Heart left ventricle (tissue), 13 donors: ENCODE data around the gene SH2D7.

Source experiments
- POLR2A ChIP-seq, 2 donors: fragments of 450-650 bp; IDR thresholded peaks; one replicate each; pipeline ENCODE4 v1.6.1; 2017; ENCODE audit warnings: antibody characterized with exemption in 2 of 2, mild to moderate bottlenecking in 2 of 2, moderate library complexity in 2 of 2
- TF ChIP-seq, protein P1 (sequence below), 12 donors: fragments of 200-600 bp; sonication (generic) in 4 of 12; IDR thresholded peaks; one replicate each; pipeline versions ENCODE4 v1.5.0 to v1.8.0; 2018 to 2022; ENCODE audit warnings: antibody characterized with exemption in 12 of 12, mild to moderate bottlenecking in 5 of 12
- donor health status: ischemic (EF 13 %, LVEDD 7.1; RV severe dilation, severe dysfunction).
- donor health status: DM: no; HTN: yes; CAD: no.
- donor health status: DM: no; HTN: no; CAD: no.
- donor health status: ischemic (EF 25% LVEDD 6.9; RV normal size, moderate dysfunction).
- donor health status: ischemic (EF 25% LVEDD 5.7; RV mildly dilated, moderate dysfunction).
- donor health status: ischemic (EF 35%, LVEDD 5.7; RV mildly dilated, moderate dysfunction).
- donor health status: nonischemic (EF 11% LVEDD 7.7; RV severe dilation, severe dysfunction).
- donor health status: DM: yes; HTN: yes; CAD: no.
- donor health status: PGD.
- donor health status: ischemic (EF 29% LVEDD 5.4; RV normal size, mild dysfunction).
- donor health status: nonischemic (EF 23%, LVEDD 6.1; RV moderate dilation, normal function).

DNA sequence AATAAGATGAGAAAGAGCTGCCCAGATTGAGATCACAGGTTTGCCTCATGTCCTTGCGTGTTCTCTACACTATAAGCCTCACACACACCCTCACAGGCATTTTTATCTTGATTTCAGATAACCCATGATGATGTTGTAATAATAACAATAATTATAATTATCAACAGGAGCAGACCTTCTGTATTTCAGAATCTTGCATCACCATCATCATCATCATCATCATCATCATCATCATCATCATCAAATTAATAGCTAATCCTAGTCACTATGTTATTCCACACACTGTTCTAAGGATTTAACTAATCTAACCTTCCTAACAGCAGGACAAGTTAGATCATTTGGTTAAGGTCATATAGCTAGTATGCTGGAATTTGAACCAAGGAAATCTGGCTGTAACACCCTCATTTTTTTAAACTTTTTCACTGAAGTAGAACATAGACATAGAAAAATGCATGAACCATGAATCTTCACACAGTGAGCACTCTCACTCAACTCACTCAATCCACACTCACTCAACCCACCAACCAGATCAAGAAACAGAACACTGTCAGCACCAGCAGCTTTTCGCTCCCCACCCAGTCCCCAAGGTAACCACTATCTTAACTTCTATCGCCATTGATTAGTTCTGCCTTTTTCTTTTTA is 1.8 kb upstream of the SH2D7 start:
- TF ChIP-seq, protein P1, sequence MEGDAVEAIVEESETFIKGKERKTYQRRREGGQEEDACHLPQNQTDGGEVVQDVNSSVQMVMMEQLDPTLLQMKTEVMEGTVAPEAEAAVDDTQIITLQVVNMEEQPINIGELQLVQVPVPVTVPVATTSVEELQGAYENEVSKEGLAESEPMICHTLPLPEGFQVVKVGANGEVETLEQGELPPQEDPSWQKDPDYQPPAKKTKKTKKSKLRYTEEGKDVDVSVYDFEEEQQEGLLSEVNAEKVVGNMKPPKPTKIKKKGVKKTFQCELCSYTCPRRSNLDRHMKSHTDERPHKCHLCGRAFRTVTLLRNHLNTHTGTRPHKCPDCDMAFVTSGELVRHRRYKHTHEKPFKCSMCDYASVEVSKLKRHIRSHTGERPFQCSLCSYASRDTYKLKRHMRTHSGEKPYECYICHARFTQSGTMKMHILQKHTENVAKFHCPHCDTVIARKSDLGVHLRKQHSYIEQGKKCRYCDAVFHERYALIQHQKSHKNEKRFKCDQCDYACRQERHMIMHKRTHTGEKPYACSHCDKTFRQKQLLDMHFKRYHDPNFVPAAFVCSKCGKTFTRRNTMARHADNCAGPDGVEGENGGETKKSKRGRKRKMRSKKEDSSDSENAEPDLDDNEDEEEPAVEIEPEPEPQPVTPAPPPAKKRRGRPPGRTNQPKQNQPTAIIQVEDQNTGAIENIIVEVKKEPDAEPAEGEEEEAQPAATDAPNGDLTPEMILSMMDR (IDR thresholded peaks at IDR 0.05), result no peak
- TF ChIP-seq POLR2A (IDR thresholded peaks at IDR 0.05), result no peak
